Right lobe of liver (tissue), 6 donors: ENCODE measurements around the gene UACA. TPM values are rescaled to one million over a fixed set of nuclear protein-coding genes. Genes with fewer than 3 reads are reported as not detected.
A peak's percentile ranks its signal among the peaks of the same experiment; 100 is the strongest.
"Not testable (repeated sequence)": the region's sequence is repeated elsewhere in the genome, so short reads cannot be mapped to it uniquely, and the experiment has no call there.

Source experiments
- ATAC-seq, 4 donors: fragments of 200-7000 bp; cut with Tn5 transposase; one replicate each; pipeline ENCODE4 v1.9.1; 2020; ENCODE audit warnings: mild to moderate bottlenecking in 4 of 4, moderate library complexity in 4 of 4
- DNase-seq, 3 donors: peaks; one replicate each; pipeline ENCODE4 v3.0.0-alpha.2; 2020
- H3K27ac ChIP-seq, 3 donors: fragments of 200-600 bp; one replicate each; pipeline ENCODE4 v1.8.0; 2022
- H3K27me3 ChIP-seq, 2 donors: fragments of 200-600 bp; one replicate each; pipeline ENCODE4 v1.8.0; 2022
- H3K36me3 ChIP-seq, 4 donors: fragments of 200-600 bp; sonication (generic) in 1 of 4; one replicate each; pipeline versions ENCODE4 v1.5.1 to v1.8.0; 2017 to 2022; ENCODE audit warnings: control low read depth in 1 of 4
- H3K4me1 ChIP-seq, 4 donors: fragments of 200-600 bp; sonication (generic) in 1 of 4; one replicate each; pipeline versions ENCODE4 v1.5.1 to v1.8.0; 2017 to 2022; ENCODE audit warnings: control low read depth in 1 of 4
- H3K4me3 ChIP-seq, 3 donors: fragments of 200-600 bp; one replicate each; pipeline ENCODE4 v1.8.0; 2022
- H3K9me3 ChIP-seq, 4 donors: fragments of 200-600 bp; sonication (generic) in 1 of 4; one replicate each; pipeline versions ENCODE4 v1.5.1 to v1.8.0; 2017 to 2022; ENCODE audit warnings: control low read depth in 1 of 4
- POLR2A ChIP-seq: fragments of 450-650 bp; IDR thresholded peaks from one replicate; pipeline ENCODE4 v1.6.1; 2017; ENCODE audit warnings: antibody characterized with exemption, mild to moderate bottlenecking
- WGBS: methylation state at CpG from one replicate; pipeline ENCODE4 v1.1.6; 2018; ENCODE audit warnings: low coverage, low lambda C conversion rate; ENCODE audit not compliant: insufficient coverage; ENCODE audit errors: missing lambda C conversion rate; 5-methylcytosine and 5-hydroxymethylcytosine counted together
- intact Hi-C, 2 donors: fragments of 100-400 bp; cut with DNase I; formaldehyde crosslinking; loops; one replicate each; pipeline versions ENCODE4 v1.11.2 to v1.14.1; 2022
- total RNA-seq, 6 experiments: library from RNA; depleted of rRNA in 2 of 6; stranded (reverse); fragments of >200 nt in 2 of 6; fragmentation: NEBNext Ultra II Directional in 3 of 6; extraction: Animal tissue kit (Norgen Biotek cat#: 25700) in 3 of 6; gene quantifications; one replicate each; pipeline versions ENCODE4 v1.1.0 to v1.2.4, GENCODE V29; 2016 to 2023
- TF ChIP-seq, protein P1 (sequence below), 4 donors: fragments of 200-600 bp in 3 of 4; fragments of 450-650 bp in 1 of 4; IDR thresholded peaks; one replicate each; pipeline versions ENCODE4 v1.5.1 to v1.8.0; 2016 to 2022; ENCODE audit warnings: antibody characterized with exemption in 4 of 4, mild to moderate bottlenecking in 2 of 4
- donor health status: DM: no; HTN: yes; CAD: no.
- donor health status: DM: no; HTN: no; CAD: no.
- donor health status: DM: no; HTN: no; CAD: no.
- donor health status: DM: no; HTN: yes; CAD: no.
- donor health status: DM: no; HTN: yes; CAD: no.

The UACA gene
- total RNA-seq, 6 experiments from 2014 or later: 10.1 to 22.3 (median 14.4) TPM

DNA sequence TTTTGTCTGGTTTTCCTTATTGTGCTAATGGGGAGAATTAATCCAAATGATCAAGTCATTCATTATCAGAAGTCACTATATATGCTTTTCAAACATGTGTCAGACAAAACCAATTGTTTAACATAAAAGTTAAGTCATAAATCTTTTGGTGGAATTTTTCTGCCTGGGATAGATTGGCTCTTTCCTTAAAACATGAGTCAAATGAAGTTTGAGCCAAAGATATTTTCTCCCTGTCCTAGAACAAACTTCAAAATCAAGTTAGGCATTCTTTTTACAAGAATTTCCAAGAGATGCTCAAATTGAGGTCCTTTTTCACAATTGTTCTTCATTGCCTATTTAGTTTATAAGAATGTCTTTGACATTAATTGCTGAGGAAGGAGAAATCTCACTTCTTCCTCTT, 138.3 kb downstream of the UACA start:
- Histone ChIP-seq H3K9me3 (no peaks in the 10 kb centered on the region), H3K27me3 (no peaks in the 10 kb centered on the region), H3K36me3 (no peaks in the 10 kb centered on the region), H3K4me1 (no peaks in the 10 kb centered on the region), H3K4me3 (no peak overlapping the region), H3K27ac (no peak overlapping the region)
- intact Hi-C loops: no loop called here
- TF ChIP-seq POLR2A: no peak
- TF ChIP-seq, protein P1, sequence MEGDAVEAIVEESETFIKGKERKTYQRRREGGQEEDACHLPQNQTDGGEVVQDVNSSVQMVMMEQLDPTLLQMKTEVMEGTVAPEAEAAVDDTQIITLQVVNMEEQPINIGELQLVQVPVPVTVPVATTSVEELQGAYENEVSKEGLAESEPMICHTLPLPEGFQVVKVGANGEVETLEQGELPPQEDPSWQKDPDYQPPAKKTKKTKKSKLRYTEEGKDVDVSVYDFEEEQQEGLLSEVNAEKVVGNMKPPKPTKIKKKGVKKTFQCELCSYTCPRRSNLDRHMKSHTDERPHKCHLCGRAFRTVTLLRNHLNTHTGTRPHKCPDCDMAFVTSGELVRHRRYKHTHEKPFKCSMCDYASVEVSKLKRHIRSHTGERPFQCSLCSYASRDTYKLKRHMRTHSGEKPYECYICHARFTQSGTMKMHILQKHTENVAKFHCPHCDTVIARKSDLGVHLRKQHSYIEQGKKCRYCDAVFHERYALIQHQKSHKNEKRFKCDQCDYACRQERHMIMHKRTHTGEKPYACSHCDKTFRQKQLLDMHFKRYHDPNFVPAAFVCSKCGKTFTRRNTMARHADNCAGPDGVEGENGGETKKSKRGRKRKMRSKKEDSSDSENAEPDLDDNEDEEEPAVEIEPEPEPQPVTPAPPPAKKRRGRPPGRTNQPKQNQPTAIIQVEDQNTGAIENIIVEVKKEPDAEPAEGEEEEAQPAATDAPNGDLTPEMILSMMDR (IDR thresholded peaks at IDR 0.05): no peak
- DNase-seq (no peak), ATAC-seq (no peak)

DNA sequence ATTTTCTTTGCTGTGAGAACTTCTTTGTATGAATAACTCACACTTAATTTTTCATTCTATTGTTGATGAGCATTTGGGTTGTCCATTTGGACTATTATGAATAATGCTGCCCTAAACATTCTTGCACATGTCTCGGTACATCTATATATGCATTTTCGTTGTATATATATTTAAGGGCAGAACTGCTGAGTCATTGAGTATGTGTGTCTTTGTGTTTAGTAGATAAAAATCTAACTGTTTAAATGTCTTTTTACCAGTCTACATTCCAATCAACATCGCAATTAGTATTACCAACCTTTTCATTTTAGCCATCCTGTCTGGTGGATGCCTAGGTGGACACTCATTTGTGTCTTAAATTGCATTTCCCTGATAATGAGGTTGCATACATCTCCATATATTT, 144.4 kb downstream of the UACA start:
- no peak overlapping the region for H3K27ac ChIP-seq
- intact Hi-C loops: no loop called here
- WGBS: 93% methylated on average over 3 of the region's 3 CpGs
- no peak overlapping the region for H3K4me3 ChIP-seq
- TF ChIP-seq, protein P1 (IDR thresholded peaks at IDR 0.05): no peak
- no peak for TF ChIP-seq POLR2A
- H3K9me3 ChIP-seq: no peaks in the 10 kb centered on the region
- no peaks in the 10 kb centered on the region for H3K27me3 ChIP-seq
- no peak for ATAC-seq
- DNase-seq: no peak
- peaks cover 0 to 8% (median 3%) of the 10 kb centered on the region in 4 donors for H3K4me1 ChIP-seq
- H3K36me3 ChIP-seq: no peaks in the 10 kb centered on the region

DNA sequence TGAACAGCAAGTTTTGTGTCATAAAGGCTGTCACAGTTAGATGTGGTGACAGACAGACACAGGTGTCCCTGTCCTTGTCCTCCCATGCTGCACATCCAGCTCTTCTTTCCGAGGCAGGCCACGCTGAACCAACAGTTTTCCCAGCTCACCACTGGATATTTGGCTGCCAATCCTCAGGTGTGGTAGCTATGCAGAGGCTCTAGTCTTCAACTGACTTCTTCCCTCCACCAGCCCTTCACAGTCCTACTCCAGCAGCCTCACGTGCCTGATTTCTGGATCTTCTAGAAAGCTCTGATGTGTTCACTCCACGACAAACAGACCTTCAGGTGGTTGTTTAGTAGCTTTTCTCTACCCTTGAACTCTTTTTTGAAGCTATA, 145.5 kb downstream of the UACA start:
- no peak overlapping the region for H3K27ac ChIP-seq
- WGBS: 65% methylated on average over 4 of the region's 4 CpGs
- no peaks in the 10 kb centered on the region for H3K9me3 ChIP-seq
- no peak overlapping the region for H3K4me3 ChIP-seq
- no peaks in the 10 kb centered on the region for H3K27me3 ChIP-seq
- ATAC-seq (no peak), DNase-seq (no peak)
- peaks cover 0 to 8% (median 3%) of the 10 kb centered on the region in 4 donors for H3K4me1 ChIP-seq
- H3K36me3 ChIP-seq: no peaks in the 10 kb centered on the region
- intact Hi-C loops: no loop called here
- no peak for TF ChIP-seq POLR2A
- TF ChIP-seq, protein P1 (IDR thresholded peaks at IDR 0.05): no peak

- Histone ChIP-seq H3K36me3 (no peaks in the 10 kb centered on the region), H3K4me1 (peaks cover 0 to 8% (median 3%) of the 10 kb centered on the region in 4 donors), H3K27me3 (no peaks in the 10 kb centered on the region), H3K4me3 (no peak overlapping the region), H3K27ac (no peak overlapping the region), H3K9me3 (no peaks in the 10 kb centered on the region)
- 16% methylated on average over 4 of the region's 4 CpGs for WGBS
- DNase-seq: peak in 1 of 3 donors; percentile 51
- TF ChIP-seq, protein P1 (IDR thresholded peaks at IDR 0.05): no peak
- no peak for TF ChIP-seq POLR2A
- intact Hi-C loops: no loop called here
- peak; percentile 90 to 98 (median 96) for ATAC-seq
Measured at GRCh38 chr15:70617076-70617910, 146.1 kb downstream of the UACA start.

DNA sequence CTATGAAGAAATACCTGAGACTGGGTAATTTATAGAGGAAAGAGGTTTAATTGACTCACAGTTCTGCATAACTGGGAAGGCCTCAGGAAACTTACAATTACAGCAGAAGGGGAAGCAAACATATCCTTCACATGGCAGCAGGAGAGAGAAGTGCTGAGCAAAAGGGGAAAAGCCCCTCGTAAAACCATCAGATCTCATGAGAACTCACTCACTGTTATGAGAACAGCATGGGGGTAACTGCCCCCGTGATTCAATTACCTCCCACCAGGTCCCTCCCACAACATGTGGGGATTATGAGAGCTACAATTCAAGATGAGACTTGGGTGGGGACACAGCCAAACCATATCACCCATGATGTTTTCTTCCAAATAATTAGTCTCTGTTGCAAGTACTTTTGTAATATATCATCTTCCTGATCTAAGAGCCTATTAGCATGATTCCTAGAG, 147.0 kb downstream of the UACA start:
- H3K27me3 ChIP-seq, H3K27ac ChIP-seq, ATAC-seq, H3K4me1 ChIP-seq, H3K36me3 ChIP-seq, H3K9me3 ChIP-seq, DNase-seq, intact Hi-C loops, H3K4me3 ChIP-seq: not testable (repeated sequence)
- WGBS: 44% methylated on average over 1 of the region's 2 CpGs
